GM12878 (cell line): ENCODE measurements around the gene NFILZ. TPM values are rescaled to one million over a fixed set of nuclear protein-coding genes. Genes with fewer than 3 reads are reported as not detected.

Source experiments
- ATAC-seq: fragments of 200-7000 bp; cut with Tn5 transposase; 3 replicates; pipeline ENCODE4 v1.9.1; 2020; ENCODE audit warnings: mild to moderate bottlenecking, moderate library complexity
- BruUV-seq: library from RNA; stranded (reverse); fragments of 400-500 nt; replicated peaks from 2 replicates; lab custom pipeline; 2021; lab: Mats Ljungman, UMichigan
- CTCF ChIA-PET: fragments of 300-600 bp; sonication (Branson Sonifier 250); formaldehyde crosslinking; extraction: SDS; loops from one replicate; lab custom pipeline; 2021; ENCODE audit warnings: inconsistent platforms; lab: Yijun Ruan, JAX
- POLR2A ChIA-PET: fragments of 350-600 bp; formaldehyde crosslinking; extraction: SDS; loops from one replicate; lab custom pipeline; 2021; ENCODE audit warnings: inconsistent platforms; lab: Charles Lee
- RAD21 ChIA-PET: fragments of 300-600 bp; sonication (Branson Sonifier 250); formaldehyde crosslinking; loops from one replicate; lab custom pipeline; 2023; ENCODE audit warnings: antibody characterized with exemption; ENCODE audit not compliant: unreplicated experiment; lab: Charles Lee
- SMC1A ChIA-PET: fragments of 300-600 bp; sonication (Branson Sonifier 250); formaldehyde crosslinking; loops from one replicate; lab custom pipeline; 2023; ENCODE audit not compliant: unreplicated experiment, uncharacterized antibody; lab: Charles Lee
- DNase-seq: peaks from one replicate; pipeline ENCODE4 v3.0.0-alpha.2; 2011; ENCODE audit warnings: low read depth, low spot score
- FAIRE-seq: peaks from 3 replicates; lab custom pipeline; 2011; peaks lifted over from hg19 to GRCh38; lab: Jason Lieb, UNC
- H2AFZ ChIP-seq: 2 replicates; pipeline ENCODE4 v1.6.0; 2011; ENCODE audit warnings: low read depth, low read length, control low read depth; ENCODE audit not compliant: control insufficient read depth
- H3K27ac ChIP-seq: 2 replicates; pipeline ENCODE4 v1.5.1; 2011; ENCODE audit warnings: control low read depth; ENCODE audit not compliant: control insufficient read depth, insufficient read depth
- H3K27me3 ChIP-seq, 2 experiments: replicated peaks in 1 of 2; 2 replicates each; pipeline versions ENCODE4 v1.6.0 to v1.6.1; 2011; ENCODE audit warnings: low read length in 1 of 2; ENCODE audit not compliant: control insufficient read depth in 2 of 2, insufficient read depth in 2 of 2
- H3K36me3 ChIP-seq, 2 experiments: 2 replicates each; pipeline ENCODE4 v1.5.1; 2011; ENCODE audit warnings: low read length in 1 of 2; ENCODE audit not compliant: control insufficient read depth in 2 of 2, insufficient read depth in 2 of 2
- H3K4me1 ChIP-seq: 2 replicates; pipeline ENCODE4 v1.6.1; 2011; ENCODE audit warnings: mild to moderate bottlenecking, low read length, moderate library complexity, mixed read lengths; ENCODE audit not compliant: control insufficient read depth, insufficient read depth
- H3K4me2 ChIP-seq: 2 replicates; pipeline ENCODE4 v1.6.0; 2011; ENCODE audit warnings: control low read depth; ENCODE audit not compliant: control insufficient read depth, insufficient read depth
- H3K4me3 ChIP-seq: fragments of 200-600 bp; sonication (generic); 2 replicates; pipeline ENCODE4 v1.5.1; 2016
- H3K79me2 ChIP-seq: 2 replicates; pipeline ENCODE4 v1.6.0; 2011; ENCODE audit warnings: low read length; ENCODE audit not compliant: control insufficient read depth, insufficient read depth
- H3K9ac ChIP-seq: 2 replicates; pipeline ENCODE4 v1.8.0; 2011; ENCODE audit warnings: low read length, control low read depth, mixed read lengths; ENCODE audit not compliant: control insufficient read depth, insufficient read depth
- H3K9me3 ChIP-seq: replicated peaks from 3 replicates; pipeline ENCODE4 v1.5.1; 2011; ENCODE audit warnings: mild to moderate bottlenecking, low read length; ENCODE audit not compliant: control insufficient read depth, insufficient read depth
- H4K20me1 ChIP-seq: 2 replicates; pipeline ENCODE4 v1.6.0; 2011; ENCODE audit not compliant: control insufficient read depth, insufficient read depth
- CEBPB ChIP-seq, 2 experiments: fragments of 150-350 bp in 1 of 2; IDR thresholded peaks; 2 replicates each; pipeline ENCODE4 v1.6.1; 2012 to 2014; ENCODE audit warnings: low read depth in 2 of 2, low read length in 2 of 2, borderline replicate concordance in 1 of 2, inconsistent platforms in 1 of 2
- CHD2 ChIP-seq: IDR thresholded peaks from 2 replicates; pipeline ENCODE4 v1.6.1; 2011; ENCODE audit warnings: low read depth, low read length, improper control_type of control experiment, borderline replicate concordance
- CHD4 ChIP-seq: fragments of 200-600 bp; sonication (generic); IDR thresholded peaks from 2 replicates; pipeline ENCODE4 v1.6.1; 2016; ENCODE audit warnings: mild to moderate bottlenecking
- DPF2 ChIP-seq: fragments of 450-650 bp; IDR thresholded peaks from 2 replicates; pipeline ENCODE4 v1.6.1; 2017; ENCODE audit warnings: mild to moderate bottlenecking
- E2F8 ChIP-seq: fragments of 450-650 bp; IDR thresholded peaks from 2 replicates; pipeline ENCODE4 v1.6.1; 2018; ENCODE audit warnings: mild to moderate bottlenecking, low read depth, moderate library complexity; ENCODE audit not compliant: partially characterized antibody
- EED ChIP-seq: sonication (generic); IDR thresholded peaks from 2 replicates; pipeline ENCODE4 v1.6.1; 2016; ENCODE audit warnings: antibody characterized with exemption, low read depth
- FOXM1 ChIP-seq: IDR thresholded peaks from 2 replicates; pipeline ENCODE4 v1.6.1; 2012; ENCODE audit warnings: low read depth, mild to moderate bottlenecking, inconsistent platforms, low read length, moderate library complexity
- HDGF ChIP-seq: fragments of 450-650 bp; IDR thresholded peaks from 2 replicates; pipeline ENCODE4 v1.6.1; 2016; ENCODE audit warnings: antibody characterized with exemption
- KLF5 ChIP-seq: fragments of 450-650 bp; IDR thresholded peaks from 2 replicates; pipeline ENCODE4 v1.6.1; 2014; ENCODE audit warnings: mild to moderate bottlenecking; ENCODE audit not compliant: partially characterized antibody
- MYB ChIP-seq: fragments of 150-350 bp; IDR thresholded peaks from 2 replicates; pipeline ENCODE4 v1.6.1; 2014; ENCODE audit warnings: mild to moderate bottlenecking, low read depth, low read length, borderline replicate concordance
- NFIC ChIP-seq: IDR thresholded peaks from 2 replicates; pipeline ENCODE4 v1.6.1; 2012; ENCODE audit warnings: low read depth, mild to moderate bottlenecking, inconsistent platforms, low read length, moderate library complexity
- RAD21 ChIP-seq: IDR thresholded peaks from 2 replicates; pipeline ENCODE4 v1.6.1; 2011; ENCODE audit warnings: mild to moderate bottlenecking, low read depth, low read length, moderate library complexity; ENCODE audit not compliant: insufficient read depth
- RUNX3 ChIP-seq: IDR thresholded peaks from 2 replicates; pipeline ENCODE4 v1.6.1; 2012; ENCODE audit warnings: low read length, inconsistent platforms
- SMAD5 ChIP-seq: IDR thresholded peaks from 2 replicates; pipeline ENCODE4 v1.6.1; 2016; ENCODE audit warnings: antibody characterized with exemption, low read depth
- SMC3 ChIP-seq: IDR thresholded peaks from 2 replicates; pipeline ENCODE4 v1.6.1; 2011; ENCODE audit warnings: low read length, improper control_type of control experiment, borderline replicate concordance
- SP1 ChIP-seq: IDR thresholded peaks from one replicate; pipeline ENCODE4 v1.6.1; 2011; ENCODE audit warnings: low read depth, low read length
- SPI1 ChIP-seq: IDR thresholded peaks from 2 replicates; pipeline ENCODE4 v1.6.1; 2011; ENCODE audit warnings: low read depth, mild to moderate bottlenecking, low read length, moderate library complexity, borderline replicate concordance; ENCODE audit not compliant: insufficient read depth
- SRF ChIP-seq, 2 experiments: IDR thresholded peaks; 2 replicates each; pipeline ENCODE4 v1.6.1; 2011; ENCODE audit warnings: low read depth in 2 of 2, low read length in 2 of 2, mild to moderate bottlenecking in 1 of 2, moderate library complexity in 1 of 2
- YY1 ChIP-seq: IDR thresholded peaks from 2 replicates; pipeline ENCODE4 v1.6.1; 2011; ENCODE audit warnings: low read depth, mild to moderate bottlenecking, low read length
- ZNF384 ChIP-seq: IDR thresholded peaks from 2 replicates; pipeline ENCODE4 v1.6.1; 2012; ENCODE audit warnings: low read depth, mild to moderate bottlenecking, low read length, improper control_type of control experiment, borderline replicate concordance
- ZSCAN29 ChIP-seq: fragments of 450-650 bp; IDR thresholded peaks from 2 replicates; pipeline ENCODE4 v1.6.1; 2017; ENCODE audit warnings: mild to moderate bottlenecking, moderate library complexity
- WGBS: methylation state at CpG from one replicate; pipeline ENCODE4 v1.1.6; 2016; ENCODE audit warnings: low lambda C conversion rate; ENCODE audit not compliant: insufficient replicate concordance, insufficient coverage; ENCODE audit errors: missing lambda C conversion rate; 5-methylcytosine and 5-hydroxymethylcytosine counted together
- in situ Hi-C: fragments of 300-500 bp; cut with MboI; formaldehyde crosslinking; loops from 9 replicates; pipeline ENCODE4 v1.14.3; 2018; ENCODE audit warnings: mixed read lengths
- intact Hi-C: fragments of 100-400 bp; cut with micrococcal nuclease; formaldehyde crosslinking; loops from one replicate; pipeline ENCODE4 v1.14.2; 2022; ENCODE audit not compliant: unreplicated experiment
- polyA plus RNA-seq, 11 experiments: library from polyadenylated mRNA; depleted of rRNA in 4 of 11; unstranded in 6 of 11; stranded (reverse) in 5 of 11; fragments of >200 nt; fragmentation: Nextera tagmentation in 4 of 11; fragmentation: Illumina TruSeq in 1 of 11; extraction: Ambion mirVana in 4 of 11; extraction: Trizol in 1 of 11; gene quantifications; 1 replicate in 1 of 11; 2 replicates in 10 of 11; pipeline versions ENCODE4 v1.2.1 to v1.2.3, GENCODE V29; 2011 to 2016; ENCODE audit warnings: inconsistent platforms in 2 of 11, missing spikeins in 2 of 11, low read depth in 1 of 11
- total RNA-seq, 4 experiments: library from RNA; depleted of rRNA in 3 of 4; stranded (reverse); fragments of >200 nt in 3 of 4; fragmentation: Illumina TruSeq in 1 of 4; extraction: Trizol in 1 of 4; gene quantifications; 2 replicates each; pipeline versions ENCODE4 v1.2.1 to v1.2.3, GENCODE V29; 2013 to 2021
- TF ChIP-seq, protein P1 (sequence below): IDR thresholded peaks from 2 replicates; pipeline ENCODE4 v1.6.1; 2011; ENCODE audit warnings: mild to moderate bottlenecking, low read depth, low read length, moderate library complexity; ENCODE audit not compliant: insufficient replicate concordance

The NFILZ gene
- total and polyA plus RNA-seq, 10 of the 15 experiments (the other 5 are each of a cell fraction or from before 2014, with no cell fraction given): not detected

DNA sequence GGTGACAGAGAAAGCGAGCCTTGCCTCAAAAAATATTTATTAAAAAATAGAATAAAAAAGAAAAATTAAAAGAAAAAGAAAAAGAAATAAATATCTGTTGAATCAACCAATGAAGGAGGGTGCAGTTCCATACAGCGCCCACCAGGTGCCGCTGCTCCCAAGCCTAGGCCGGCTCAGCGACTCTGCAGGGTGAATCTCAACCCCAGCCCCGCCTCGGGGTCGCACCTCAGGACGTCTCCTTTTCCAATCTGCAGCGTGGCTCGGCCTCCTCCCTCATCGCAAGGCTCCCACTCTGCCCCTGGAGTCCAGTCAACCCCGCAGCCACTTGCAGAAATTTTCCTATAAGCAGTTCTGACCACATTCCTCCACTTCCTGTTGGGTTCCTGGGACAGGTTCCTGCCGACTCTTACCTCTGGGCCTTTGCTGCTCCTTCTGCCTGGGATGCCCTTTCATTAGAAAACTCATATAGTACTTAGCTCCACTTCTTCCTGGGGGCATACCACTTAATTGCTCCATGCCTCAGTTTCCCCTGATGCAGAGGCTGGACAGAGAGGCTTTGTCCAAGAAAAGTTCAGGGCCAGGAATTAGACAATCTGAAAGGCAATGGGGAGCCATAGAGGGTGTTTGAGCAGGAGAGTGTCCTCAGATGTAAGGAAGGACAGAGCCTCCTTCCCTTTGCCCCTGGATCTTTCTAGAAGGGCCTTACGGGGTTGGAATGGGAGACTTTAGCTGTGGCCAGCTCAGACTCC is 24.3 kb downstream of the NFILZ start:
- Histone ChIP-seq H3K9me3 (no peaks in the 10 kb centered on the region), H3K4me1 (no peaks in the 10 kb centered on the region), H2AFZ (no peak overlapping the region), H3K4me3 (no peak overlapping the region), H3K9ac (no peak overlapping the region), H4K20me1 (no peaks in the 10 kb centered on the region), H3K27ac (no peak overlapping the region), H3K4me2 (no peak overlapping the region), H3K79me2 (no peaks in the 10 kb centered on the region), H3K27me3 (no peaks in the 10 kb centered on the region), H3K36me3 (no peaks in the 10 kb centered on the region)
- ChIA-PET SMC1A (interaction anchor here (0.7 to 3.0 kb wide), 4 partner anchors 9 to 39 kb away, joined by 3 to 15 read pairs (median 4); no protein-coding TSS in a partner anchor), CTCF (interaction anchor here (0.6 to 3.8 kb wide), 8 partner anchors 13 to 912 kb away, joined by 3 to 49 read pairs (median 4); no protein-coding TSS in a partner anchor), RAD21 (interaction anchor here (0.8 to 3.5 kb wide), 2 partner anchors 32 to 39 kb away, joined by 4 to 14 read pairs; no protein-coding TSS in a partner anchor), POLR2A (no interaction called here)
- in situ Hi-C loops (loop anchor here (5.0 kb wide), 1 partner anchor 428 kb away; no protein-coding TSS in a partner anchor), intact Hi-C loops (loop anchor here (1.0 to 10.0 kb wide), 3 partner anchors 40 to 1140 kb away; no protein-coding TSS in a partner anchor)
- 5% methylated on average over 15 of the region's 15 CpGs for WGBS
- BruUV-seq: no TSS peak
- no peak for DNase-seq
- ATAC-seq: peak; percentile 73
- FAIRE-seq: no peak
- TF ChIP-seq CHD4 (no peak), SMC3 (peak; percentile 83), SPI1 (peak; percentile 24; the same call in 1 of the 2 replicates), MYB (no peak), HDGF (no peak), CHD2 (no peak), NFIC (no peak), ZNF384 (no peak), SRF (IDR thresholded peaks at IDR 0.05; ENCODE audit: low read depth in 2 of 2, low read length in 2 of 2) (no peak), KLF5 (no peak), RAD21 (peak; percentile 85), EED (no peak), SMAD5 (no peak), E2F8 (no peak), CEBPB (IDR thresholded peaks at IDR 0.05; ENCODE audit: borderline replicate concordance in 1 of 2, low read depth in 2 of 2, low read length in 2 of 2) (no peak), FOXM1 (no peak), SP1 (no peak), DPF2 (no peak), ZSCAN29 (no peak), YY1 (0 out of 2 replicates have a peak, but pooled peaks have one; percentile 16), RUNX3 (0 out of 2 replicates have a peak, but pooled peaks have one; percentile 9)
- TF ChIP-seq, protein P1, sequence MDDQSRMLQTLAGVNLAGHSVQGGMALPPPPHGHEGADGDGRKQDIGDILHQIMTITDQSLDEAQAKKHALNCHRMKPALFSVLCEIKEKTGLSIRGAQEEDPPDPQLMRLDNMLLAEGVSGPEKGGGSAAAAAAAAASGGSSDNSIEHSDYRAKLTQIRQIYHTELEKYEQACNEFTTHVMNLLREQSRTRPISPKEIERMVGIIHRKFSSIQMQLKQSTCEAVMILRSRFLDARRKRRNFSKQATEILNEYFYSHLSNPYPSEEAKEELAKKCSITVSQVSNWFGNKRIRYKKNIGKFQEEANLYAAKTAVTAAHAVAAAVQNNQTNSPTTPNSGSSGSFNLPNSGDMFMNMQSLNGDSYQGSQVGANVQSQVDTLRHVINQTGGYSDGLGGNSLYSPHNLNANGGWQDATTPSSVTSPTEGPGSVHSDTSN: no peak
